Uterus (tissue), 2 donors: ENCODE data around the gene NIPAL3.
"Not testable (repeated sequence)": the region's sequence is repeated elsewhere in the genome, so short reads cannot be mapped to it uniquely, and the experiment has no call there.

Experiments
- CTCF ChIP-seq, 4 experiments: fragments of 200-600 bp in 2 of 4; fragments of 450-650 bp in 2 of 4; sonication (generic) in 2 of 4; IDR thresholded peaks; one replicate each; pipeline ENCODE4 v1.5.1; 2016 to 2019; ENCODE audit warnings: antibody characterized with exemption in 4 of 4, mild to moderate bottlenecking in 2 of 4, moderate library complexity in 1 of 4
- POLR2A ChIP-seq, 2 donors: fragments of 450-650 bp; IDR thresholded peaks; one replicate each; pipeline ENCODE4 v1.6.1; 2016; ENCODE audit warnings: antibody characterized with exemption in 2 of 2, mild to moderate bottlenecking in 1 of 2, moderate library complexity in 1 of 2

GRCh38 chr1:24492935-24493334, 77.3 kb downstream of the NIPAL3 start:
- TF ChIP-seq POLR2A, CTCF (IDR thresholded peaks at IDR 0.05): not testable (repeated sequence)
